GM21360 (cell line): ENCODE measurements around the gene OSBPL3.

Experiments used
- ATAC-seq: cut with Tn5 transposase; IDR thresholded peaks from one replicate; pipeline ENCODE4 v1.9.1; 2021; ENCODE audit warnings: mild to moderate bottlenecking, moderate library complexity; ENCODE audit not compliant: unreplicated experiment

OSBPL3 gene

GRCh38 chr7:24871770-24872169 lies 108.2 kb downstream of the OSBPL3 start:
- no peak for ATAC-seq

DNA sequence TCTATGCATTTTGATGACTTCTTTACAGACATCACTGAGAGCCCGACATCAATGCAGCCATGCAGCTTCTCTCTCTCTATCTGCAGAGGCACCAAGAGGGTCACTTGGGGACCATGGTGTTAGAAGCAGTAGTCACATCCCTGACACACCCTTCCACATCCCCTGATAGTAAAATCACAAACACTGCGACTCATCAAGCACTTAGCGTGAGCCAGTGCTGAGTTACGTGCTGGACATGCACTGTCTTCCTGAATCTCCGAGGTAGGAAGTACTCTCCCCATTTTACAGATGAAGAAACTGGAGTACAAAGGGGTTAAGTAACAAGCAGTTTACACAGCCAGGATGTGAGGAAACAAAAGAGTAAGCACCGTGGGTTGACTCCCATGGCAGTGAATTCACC lies 109.2 kb downstream of the OSBPL3 start:
- no peak for ATAC-seq

GRCh38 chr7:24869572-24869971 lies 110.4 kb downstream of the OSBPL3 start:
- no peak for ATAC-seq

- no peak for ATAC-seq
These were observed 111.2 kb downstream of the OSBPL3 start for GRCh38 chr7:24868741-24869140.

DNA sequence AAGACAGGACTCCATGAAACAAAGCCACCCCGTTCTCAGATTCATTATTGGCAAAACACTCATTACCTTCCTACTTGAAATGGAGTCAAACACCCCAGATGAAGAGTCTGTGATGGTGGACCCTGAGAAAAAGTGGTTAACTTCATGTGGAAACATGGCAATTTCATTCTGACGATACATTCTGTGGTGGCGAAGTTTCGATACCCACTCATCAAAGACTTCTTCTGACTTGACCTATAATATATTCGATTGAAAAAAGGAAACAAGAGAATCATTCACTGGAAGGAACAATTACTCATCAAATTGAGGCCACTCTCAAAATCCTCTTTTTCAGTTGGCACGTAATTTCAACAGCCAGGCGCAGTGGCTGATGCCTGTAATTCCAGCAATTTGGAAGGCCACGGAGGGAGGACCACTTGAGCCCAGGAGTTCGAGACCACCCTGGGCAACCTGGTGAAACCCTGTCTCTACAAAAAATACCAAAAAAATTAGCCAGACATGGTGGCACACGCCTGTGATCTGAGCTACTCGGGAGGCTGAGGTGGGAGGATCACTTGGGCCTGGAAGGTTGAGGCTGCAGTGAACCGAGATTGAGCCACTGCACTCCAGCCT lies 113.9 kb downstream of the OSBPL3 start:
- ATAC-seq: no peak

- ATAC-seq: no peak
These were observed 115.7 kb downstream of the OSBPL3 start for GRCh38 chr7:24864214-24864817.

DNA sequence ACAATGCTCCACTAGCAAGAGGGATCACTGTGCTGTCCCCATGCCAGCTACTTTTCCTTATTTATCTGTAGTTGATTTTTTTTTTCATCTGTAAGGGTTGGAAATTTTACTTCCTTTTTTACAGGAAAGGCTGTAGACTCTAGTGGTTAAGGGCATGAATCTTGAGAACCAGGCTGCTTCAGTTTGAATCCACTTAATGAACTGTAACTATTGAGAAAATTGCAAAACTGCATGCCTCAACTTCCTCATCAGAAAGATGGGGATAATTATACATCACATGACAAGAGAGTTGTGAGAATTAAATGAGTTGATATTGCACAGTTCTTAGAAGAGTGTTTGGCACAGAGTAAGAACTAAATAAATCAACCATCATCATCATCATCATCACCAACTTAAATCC lies 116.4 kb downstream of the OSBPL3 start:
- no peak for ATAC-seq

DNA sequence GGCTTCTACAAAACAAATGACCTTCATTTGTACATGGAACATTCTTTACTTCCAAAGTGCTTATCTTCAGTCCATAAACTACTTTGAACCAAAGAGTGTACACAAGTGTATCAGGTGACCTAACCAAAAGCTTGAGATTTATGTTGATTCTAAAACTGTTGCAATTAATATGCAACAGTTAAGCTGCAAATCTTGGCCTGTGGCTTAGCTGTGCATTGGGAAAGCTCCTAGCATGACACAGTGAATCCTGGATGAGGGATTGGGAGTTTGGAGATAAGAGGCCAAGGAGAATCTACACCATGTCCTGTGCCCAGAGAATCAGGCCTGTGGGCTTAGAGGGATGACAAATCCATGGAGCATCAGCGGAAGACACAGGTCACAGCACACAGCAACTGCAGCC lies 117.5 kb downstream of the OSBPL3 start:
- ATAC-seq: no peak

GRCh38 chr7:24861336-24861735 lies 118.6 kb downstream of the OSBPL3 start:
- ATAC-seq: no peak

DNA sequence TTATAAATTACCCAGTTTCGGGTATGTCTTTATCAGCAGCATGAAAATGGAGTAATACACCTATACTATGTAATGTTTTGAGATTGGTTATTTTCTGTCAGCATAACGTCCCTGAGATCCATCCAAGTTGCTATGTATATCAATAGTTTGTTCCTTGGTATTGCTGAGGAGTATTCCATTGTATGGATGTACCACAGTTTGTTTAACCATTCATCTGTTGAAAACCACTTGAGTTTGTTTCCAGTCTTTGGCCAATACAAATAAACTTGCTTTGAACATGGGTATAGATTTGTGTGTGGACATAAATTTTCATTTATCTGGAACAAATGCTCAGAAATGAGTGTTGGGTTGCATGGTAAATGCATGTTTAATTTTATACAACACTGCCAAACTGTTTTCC lies 119.4 kb downstream of the OSBPL3 start:
- ATAC-seq: no peak

DNA sequence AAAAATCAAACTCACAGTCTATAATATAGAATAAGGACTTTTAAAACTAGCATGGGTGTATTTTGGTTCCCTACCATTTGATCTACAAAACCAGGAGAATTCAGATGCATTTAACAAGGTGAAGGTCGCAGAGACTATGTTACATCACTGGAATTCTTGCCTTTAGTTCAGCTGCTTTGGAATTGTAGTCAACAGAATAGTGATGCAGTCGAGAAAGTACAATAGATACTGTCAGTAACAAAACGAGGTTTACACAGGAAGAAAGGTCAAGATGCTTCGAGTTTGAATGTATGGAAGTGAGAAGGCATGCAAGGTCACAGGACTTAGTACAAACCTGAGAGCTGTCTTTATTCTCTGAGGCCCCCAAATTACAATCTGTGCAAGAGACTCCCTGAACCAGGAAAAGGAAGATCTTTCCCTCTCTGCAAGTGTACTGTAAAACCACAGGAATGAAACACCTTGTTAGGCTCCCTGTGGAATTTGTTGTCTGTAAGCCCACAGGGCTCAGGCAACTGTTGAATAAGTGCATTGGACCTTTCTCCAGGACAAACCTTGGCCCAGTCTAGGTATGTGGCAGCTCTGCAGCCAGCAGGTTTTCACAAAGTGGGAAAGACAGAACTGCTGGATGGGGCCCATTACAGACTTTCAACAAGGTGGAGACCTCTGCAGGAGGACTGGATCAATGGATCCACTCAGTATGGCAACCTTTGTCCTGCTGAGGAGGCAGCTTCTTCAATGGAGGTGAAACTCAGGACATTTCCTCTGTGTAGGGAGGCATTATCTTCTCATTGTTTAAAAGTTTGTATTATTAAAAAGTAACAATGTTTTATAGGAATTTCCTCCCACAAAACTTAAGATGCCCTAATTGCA lies 121.6 kb downstream of the OSBPL3 start:
- ATAC-seq: no peak

- ATAC-seq: no peak
These were observed 122.4 kb downstream of the OSBPL3 start for GRCh38 chr7:24857623-24858022.

GRCh38 chr7:24854866-24855265 lies 125.1 kb downstream of the OSBPL3 start:
- no peak for ATAC-seq

- no peak for ATAC-seq
These were observed 128.2 kb downstream of the OSBPL3 start for GRCh38 chr7:24851786-24852185.

GRCh38 chr7:24848878-24849277 lies 131.1 kb downstream of the OSBPL3 start:
- ATAC-seq: no peak

DNA sequence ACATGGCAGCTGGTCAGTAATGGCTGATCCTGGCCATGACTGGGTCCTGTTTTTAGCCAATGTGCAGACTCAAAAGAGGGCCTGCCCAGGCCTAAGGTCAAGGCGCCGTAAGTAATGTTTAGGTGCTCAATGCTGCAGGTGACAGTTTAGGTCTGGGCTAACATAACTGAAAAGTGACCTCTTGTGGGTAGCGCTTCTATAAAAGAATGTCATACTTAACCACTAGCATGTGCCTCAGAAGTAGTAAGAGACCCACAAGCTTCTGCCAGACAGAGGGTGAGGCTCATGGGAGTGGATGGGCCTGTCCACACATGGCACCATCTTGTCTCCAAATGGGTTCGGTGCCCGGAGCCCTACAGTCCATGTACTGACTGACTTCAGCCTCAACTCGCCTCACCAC lies 132.2 kb downstream of the OSBPL3 start:
- no peak for ATAC-seq

GRCh38 chr7:24843821-24844434 lies 136.1 kb downstream of the OSBPL3 start:
- ATAC-seq: no peak

DNA sequence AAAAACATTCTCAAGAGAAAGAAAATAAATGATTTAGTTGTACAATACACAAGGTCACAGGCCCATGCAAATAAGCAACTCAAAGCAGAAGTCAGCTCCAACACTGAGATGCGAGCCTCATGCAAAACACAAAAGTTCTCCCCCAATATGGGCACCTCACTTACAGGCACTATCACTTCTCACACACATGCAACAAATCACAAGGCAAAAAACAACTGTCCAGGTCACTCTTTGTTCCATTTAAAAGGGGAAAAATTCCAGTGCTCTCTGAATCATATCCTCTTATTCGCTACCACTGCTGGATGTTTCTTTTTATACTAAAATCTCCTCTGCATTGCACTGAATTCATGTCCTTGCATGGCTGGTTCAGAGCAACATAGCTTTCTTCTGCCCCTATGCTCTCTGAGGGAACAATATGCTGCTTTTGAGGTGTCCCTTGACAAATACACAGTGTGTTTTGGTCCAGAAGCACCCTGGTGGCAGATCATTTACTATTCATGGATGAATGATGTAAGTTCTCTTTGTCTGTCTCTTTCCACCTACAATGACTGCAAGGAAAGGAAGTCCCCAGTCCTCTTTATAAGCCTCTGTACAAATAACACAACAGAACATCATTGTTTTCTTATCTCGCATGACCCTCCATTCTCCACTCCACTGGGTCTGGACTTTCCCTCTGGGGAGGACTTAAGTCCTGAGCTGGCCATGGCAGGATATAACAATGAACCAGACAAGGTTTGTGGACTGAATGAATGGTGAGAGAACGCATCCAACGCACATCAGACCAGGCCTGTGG lies 137.3 kb downstream of the OSBPL3 start:
- peak; percentile 53 for ATAC-seq

GRCh38 chr7:24842029-24842428 lies 137.9 kb downstream of the OSBPL3 start:
- no peak for ATAC-seq

- no peak for ATAC-seq
These were observed 139.4 kb downstream of the OSBPL3 start for GRCh38 chr7:24840563-24840962.

DNA sequence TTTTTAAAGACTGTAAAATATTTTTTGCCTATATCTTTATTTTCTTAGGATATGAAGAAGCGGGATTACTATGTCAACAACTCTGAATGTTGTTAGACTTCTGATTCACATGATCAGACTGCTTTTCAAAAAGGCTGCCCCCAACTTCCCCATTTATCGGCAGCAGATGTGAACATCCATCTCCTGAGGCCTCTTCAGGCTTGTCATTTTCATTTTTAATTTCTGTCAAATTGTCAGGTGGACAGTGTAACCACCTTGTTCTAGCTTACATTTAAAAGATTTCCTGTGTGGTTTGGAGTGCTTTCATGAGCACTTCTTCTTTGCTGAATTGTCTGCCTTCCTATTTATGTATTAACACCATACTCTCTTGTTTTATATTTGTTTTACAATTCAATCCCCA lies 143.9 kb downstream of the OSBPL3 start:
- ATAC-seq: peak; percentile 55
